H1 (cell line): Measurements from ENCODE around the gene UBE2J1. TPM values are rescaled to one million over a fixed set of nuclear protein-coding genes. Genes with fewer than 3 reads are reported as not detected.

ENCODE experiments used
- CHD7 ChIP-seq: fragments of 300-600 bp; sonication (generic); IDR thresholded peaks from 2 replicates; pipeline ENCODE4 v1.7.1; 2012; ENCODE audit warnings: low read length, moderate library complexity, mild to moderate bottlenecking, inconsistent platforms; ENCODE audit not compliant: insufficient replicate concordance
- EP300 ChIP-seq, 2 experiments: IDR thresholded peaks; 1 replicate in 1 of 2; 2 replicates in 1 of 2; pipeline ENCODE4 v1.6.1; 2011 to 2012; ENCODE audit warnings: low read depth in 2 of 2, low read length in 2 of 2, mild to moderate bottlenecking in 2 of 2, borderline replicate concordance in 1 of 2, inconsistent platforms in 1 of 2, moderate library complexity in 1 of 2
- FOSL1 ChIP-seq: IDR thresholded peaks from 2 replicates; pipeline ENCODE4 v1.6.1; 2011; ENCODE audit warnings: mild to moderate bottlenecking, low read depth, low read length, moderate library complexity; ENCODE audit not compliant: insufficient read depth
- JUN ChIP-seq: IDR thresholded peaks from 2 replicates; pipeline ENCODE4 v1.6.1; 2011; ENCODE audit warnings: low read depth, mild to moderate bottlenecking, improper control_type of control experiment, low read length
- NANOG ChIP-seq: IDR thresholded peaks from 2 replicates; pipeline ENCODE4 v1.6.1; 2011; ENCODE audit warnings: low read length, low read depth, mild to moderate bottlenecking, inconsistent platforms; ENCODE audit not compliant: insufficient read depth, poor library complexity, severe bottlenecking
- POLR2A ChIP-seq, 2 experiments: IDR thresholded peaks; 1 replicate in 1 of 2; 2 replicates in 1 of 2; pipeline ENCODE4 v1.6.1; 2011; ENCODE audit warnings: low read depth in 2 of 2, low read length in 2 of 2, mild to moderate bottlenecking in 2 of 2; ENCODE audit errors: control extremely low read depth in 1 of 2
- RAD21 ChIP-seq, 2 experiments: IDR thresholded peaks in 1 of 2; conservative IDR thresholded peaks in 1 of 2; 2 replicates each; pipeline ENCODE4 v1.6.1; 2011; ENCODE audit warnings: low read depth in 2 of 2, low read length in 2 of 2, improper control_type of control experiment in 1 of 2, inconsistent platforms in 1 of 2, mild to moderate bottlenecking in 1 of 2, moderate library complexity in 1 of 2
- SIN3A ChIP-seq, 2 experiments: IDR thresholded peaks in 1 of 2; conservative IDR thresholded peaks in 1 of 2; 2 replicates each; pipeline ENCODE4 v1.6.1; 2011 to 2012; ENCODE audit warnings: low read length in 2 of 2, improper control_type of control experiment in 1 of 2, low read depth in 1 of 2, mild to moderate bottlenecking in 1 of 2
- SIX5 ChIP-seq: IDR thresholded peaks from 2 replicates; pipeline ENCODE4 v1.6.1; 2011; ENCODE audit warnings: mild to moderate bottlenecking, low read depth, low read length
- polyA plus RNA-seq, 7 experiments: library from polyadenylated mRNA; depleted of rRNA in 3 of 7; stranded (reverse) in 5 of 7; unstranded in 2 of 7; fragments of >200 nt in 5 of 7; fragments of 200-250 nt in 2 of 7; gene quantifications; 1 replicate in 5 of 7; 2 replicates in 1 of 7; 4 replicates in 1 of 7; pipeline versions ENCODE4 v1.2.1 to v1.2.3, GENCODE V29; 2011 to 2013; ENCODE audit warnings: missing spikeins in 2 of 7, mixed read lengths in 2 of 7
- total RNA-seq: library from RNA; stranded (reverse); fragmentation: NEBNext Ultra II Directional; extraction: Animal tissue kit (Norgen Biotek cat#: 25700); gene quantifications from 2 replicates; pipeline ENCODE4 v1.2.1, GENCODE V29; 2021

The UBE2J1 gene
- total and polyA plus RNA-seq, 2 of the 8 experiments (the other 6 are each of a cell fraction or from before 2014, with no cell fraction given), result 8.5 to 15.2 TPM

- no peak for TF ChIP-seq CHD7
- TF ChIP-seq FOSL1, result no peak
- no peak for TF ChIP-seq POLR2A (IDR thresholded peaks at IDR 0.05; ENCODE audit: control extremely low read depth in 1 of 2, low read depth in 2 of 2, low read length in 2 of 2)
- TF ChIP-seq SIX5, result no peak
- no peak for TF ChIP-seq EP300 (IDR thresholded peaks at IDR 0.05; ENCODE audit: borderline replicate concordance in 1 of 2, low read depth in 2 of 2, low read length in 2 of 2)
- no peak for TF ChIP-seq NANOG
- TF ChIP-seq JUN, result no peak
- no peak for TF ChIP-seq SIN3A (conservative IDR thresholded peaks at IDR 0.05 in 1 of 2, IDR thresholded peaks at IDR 0.05 in 1 of 2; ENCODE audit: low read depth in 1 of 2, low read length in 2 of 2)
- TF ChIP-seq RAD21 (IDR thresholded peaks at IDR 0.05 in 1 of 2, conservative IDR thresholded peaks at IDR 0.05 in 1 of 2; ENCODE audit: low read depth in 2 of 2, low read length in 2 of 2), result no peak
Measured at GRCh38 chr6:89398762-89399525, 46.4 kb upstream of the UBE2J1 start (continued).
